HEK293 (cell line): ENCODE data around the gene EIF3CL.
"Not testable (repeated sequence)": the region's sequence is repeated elsewhere in the genome, so short reads cannot be mapped to it uniquely, and the experiment has no call there.

Source experiments
- CTCF ChIP-seq: fragments of 450-650 bp; formaldehyde crosslinking; IDR thresholded peaks from 2 replicates; pipeline ENCODE4 v1.5.1; 2016; ENCODE audit warnings: missing biosample characterization, missing genetic modification characterization
- GFI1B ChIP-seq: fragments of 450-650 bp; formaldehyde crosslinking; IDR thresholded peaks from 2 replicates; pipeline ENCODE4 v1.5.1; 2016; ENCODE audit warnings: missing biosample characterization, missing genetic modification characterization
- MYNN ChIP-seq: fragments of 450-650 bp; formaldehyde crosslinking; IDR thresholded peaks from 2 replicates; pipeline ENCODE4 v1.5.1; 2016; ENCODE audit warnings: missing biosample characterization, missing genetic modification characterization, borderline replicate concordance
- ZNF37A ChIP-seq: fragments of 450-650 bp; IDR thresholded peaks from 2 replicates; pipeline ENCODE4 v1.5.1; 2018; ENCODE audit warnings: missing biosample characterization, missing genetic modification characterization

- TF ChIP-seq CTCF (tag by site-specific recombination); GFI1B (tag by site-specific recombination); ZNF37A; MYNN (tag by site-specific recombination): not testable (repeated sequence)
Measured at GRCh38 chr16:28336940-28337710, 66.5 kb downstream of the EIF3CL start.
